Naive thymus-derived CD4-positive, alpha-beta T cell (primary cell): ENCODE measurements around the gene ANAPC2. TPM values are rescaled to one million over a fixed set of nuclear protein-coding genes. Genes with fewer than 3 reads are reported as not detected.

Source experiments
- ATAC-seq: fragments of 150-1000 bp; cut with Tn5 transposase; 2 replicates; pipeline ENCODE4 v1.10.0; 2021; ENCODE audit warnings: mild to moderate bottlenecking, moderate library complexity
- CTCF ChIA-PET: fragments of 350-600 bp; sonication (Branson Sonifier 250); formaldehyde crosslinking; loops from one replicate; lab custom pipeline; 2021; ENCODE audit warnings: antibody characterized with exemption; lab: Charles Lee
- POLR2A ChIA-PET: fragments of 350-600 bp; sonication (Branson Sonifier 250); formaldehyde crosslinking; loops from one replicate; lab custom pipeline; 2021; ENCODE audit warnings: antibody characterized with exemption, inconsistent platforms; lab: Charles Lee
- DNase-seq, 9 donors: peaks; one replicate each; pipeline versions ENCODE4 v3.0.0 to v3.0.0-alpha.2; 2020 to 2022; ENCODE audit warnings: mixed read lengths in 1 of 9
- H3K27ac ChIP-seq: one replicate; pipeline ENCODE4 v1.7.0; 2013; ENCODE audit warnings: mild to moderate bottlenecking, low read depth, low read length, moderate library complexity
- H3K27me3 ChIP-seq, 2 donors: one replicate each; pipeline ENCODE4 v1.7.0; 2013; ENCODE audit warnings: low read length in 2 of 2, mild to moderate bottlenecking in 2 of 2, moderate library complexity in 2 of 2; ENCODE audit not compliant: control insufficient read depth in 2 of 2, insufficient read depth in 2 of 2
- H3K36me3 ChIP-seq, 3 experiments: 1 replicate in 2 of 3; 2 replicates in 1 of 3; pipeline ENCODE4 v1.7.0; 2013; ENCODE audit warnings: low read length in 3 of 3, mild to moderate bottlenecking in 3 of 3, moderate library complexity in 1 of 3; ENCODE audit not compliant: insufficient read depth in 3 of 3, control insufficient read depth in 2 of 3
- H3K4me1 ChIP-seq, 2 donors: one replicate each; pipeline ENCODE4 v1.7.0; 2013; ENCODE audit warnings: low read length in 2 of 2, mild to moderate bottlenecking in 2 of 2, moderate library complexity in 1 of 2; ENCODE audit not compliant: control insufficient read depth in 2 of 2, insufficient read depth in 2 of 2
- H3K4me3 ChIP-seq: 2 replicates; pipeline ENCODE4 v1.7.0; 2013; ENCODE audit warnings: mild to moderate bottlenecking, low read length
- H3K9me3 ChIP-seq, 3 experiments: 1 replicate in 2 of 3; 2 replicates in 1 of 3; pipeline ENCODE4 v1.7.0; 2013; ENCODE audit warnings: low read length in 3 of 3; ENCODE audit not compliant: control insufficient read depth in 2 of 3
- H3K27ac Mint-ChIP-seq, 9 donors: one replicate each; pipeline ENCODE4 v1.8.0; 2020 to 2022; ENCODE audit warnings: mixed read lengths in 9 of 9, mild to moderate bottlenecking in 8 of 9, moderate library complexity in 5 of 9, inconsistent platforms in 2 of 9
- H3K27me3 Mint-ChIP-seq, 5 donors: one replicate each; pipeline ENCODE4 v1.8.0; 2021 to 2022; ENCODE audit warnings: mixed read lengths in 5 of 5, mild to moderate bottlenecking in 1 of 5
- H3K36me3 Mint-ChIP-seq, 5 donors: one replicate each; pipeline ENCODE4 v1.8.0; 2020 to 2022; ENCODE audit warnings: mixed read lengths in 5 of 5, mild to moderate bottlenecking in 3 of 5, inconsistent platforms in 1 of 5
- H3K4me1 Mint-ChIP-seq, 7 donors: one replicate each; pipeline ENCODE4 v1.8.0; 2020 to 2022; ENCODE audit warnings: mixed read lengths in 7 of 7, mild to moderate bottlenecking in 3 of 7, inconsistent platforms in 1 of 7
- H3K4me3 Mint-ChIP-seq, 10 donors: one replicate each; pipeline ENCODE4 v1.8.0; 2020 to 2022; ENCODE audit warnings: mild to moderate bottlenecking in 10 of 10, mixed read lengths in 10 of 10, moderate library complexity in 6 of 10, inconsistent platforms in 2 of 10
- H3K9me3 Mint-ChIP-seq, 11 donors: one replicate each; pipeline ENCODE4 v1.8.0; 2020 to 2022; ENCODE audit warnings: mixed read lengths in 11 of 11, mild to moderate bottlenecking in 4 of 11, inconsistent platforms in 1 of 11, moderate library complexity in 1 of 11
- intact Hi-C, 2 donors: fragments of 100-400 bp; cut with micrococcal nuclease; formaldehyde crosslinking; loops; one replicate each; pipeline ENCODE4 v1.15.1; 2023
- polyA plus RNA-seq, 2 donors: library from polyadenylated mRNA; unstranded; fragments of 300-500 nt; fragmentation: Illumina TruSeq; gene quantifications; one replicate each; pipeline ENCODE4 v1.2.3, GENCODE V29; 2021
- total RNA-seq, 6 experiments: library from RNA in 5 of 6; stranded (reverse) in 5 of 6; gene quantifications; 1 replicate in 5 of 6; 2 replicates in 1 of 6; pipeline ENCODE4 v1.2.3 and lab custom pipeline; 2021 to 2026

ANAPC2 gene
- total and polyA plus RNA-seq, 7 experiments from 2014 or later = 7.4 to 147 (median 131) TPM

DNA sequence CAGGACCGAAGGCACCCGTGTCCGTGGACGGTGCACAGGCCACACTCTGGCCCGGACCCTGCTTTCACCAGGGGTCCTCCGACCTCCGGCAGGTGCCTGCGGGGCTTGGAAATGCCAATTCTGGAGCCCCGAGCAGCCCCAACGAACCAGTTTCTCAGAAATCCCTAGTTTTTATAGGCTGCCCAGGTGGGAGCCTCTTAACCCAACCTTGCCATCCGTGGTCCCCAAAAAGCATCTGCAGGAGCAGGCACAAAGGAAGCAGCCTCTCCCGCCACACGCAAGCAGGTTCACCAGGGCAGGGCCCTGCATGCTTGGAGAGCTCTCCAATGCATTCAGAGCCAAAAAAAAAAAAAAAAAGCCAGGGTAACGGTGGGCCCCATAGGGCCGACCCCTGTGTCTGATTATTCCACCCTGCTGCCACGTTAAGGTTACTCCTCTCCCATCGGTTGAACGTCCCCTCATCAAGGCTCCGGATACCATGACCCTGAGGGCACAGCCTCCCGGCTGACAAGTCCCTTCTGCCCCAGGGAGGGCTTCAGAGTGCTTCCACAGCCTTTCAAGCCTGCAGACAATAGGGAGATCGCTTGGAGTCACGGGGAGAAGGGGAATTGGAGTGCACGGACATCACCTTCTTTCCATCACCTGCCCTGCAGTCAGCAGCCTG lies 13.0 kb upstream of the ANAPC2 start:
- DNase-seq (no peak), ATAC-seq (no peak)
- Histone ChIP-seq H3K4me3 (peak overlapping the region; percentile 75), H3K27me3 (no peaks in the 10 kb centered on the region), H3K4me1 (peaks cover 28% of the 10 kb centered on the region in 2 donors), H3K9me3 (no peaks in the 10 kb centered on the region), H3K27ac (peak overlapping the region; percentile 78), H3K36me3 (peaks cover 0 to 4% (median 0%) of the 10 kb centered on the region in 3 experiments)
- H3K4me1 Mint-ChIP-seq = peaks cover 17 to 42% (median 29%) of the 10 kb centered on the region in 7 donors
- ChIA-PET POLR2A (interaction anchor here (0.6 to 9.0 kb wide), 14 partner anchors 9 to 400 kb away, joined by 3 to 136 read pairs (median 4); partner anchors contain the start of genes ANAPC2, MAN1B1, RABL6 and SSNA1), CTCF (interaction anchor here (1.1 to 1.3 kb wide), 2 partner anchors 21 to 72 kb away, joined by 3 read pairs; partner anchors contain the start of gene RNF208)
- H3K4me3 Mint-ChIP-seq = peak overlapping the region; percentile 77 to 89 (median 84)
- peak overlapping the region; percentile 12 to 91 (median 78) for H3K27ac Mint-ChIP-seq
- no peaks in the 10 kb centered on the region for H3K27me3 Mint-ChIP-seq
- H3K9me3 Mint-ChIP-seq = peaks cover 0 to 3% (median 0%) of the 10 kb centered on the region in 11 donors
- intact Hi-C loops = loop anchor here (2.0 to 10.0 kb wide), 5 partner anchors 51 to 411 kb away; partner anchors contain the start of genes C8G (in 1 of the 2), FBXW5 (in 1 of the 2), MAN1B1 (in 1 of the 2) and PAXX (in 1 of the 2)
- H3K36me3 Mint-ChIP-seq = no peaks in the 10 kb centered on the region

DNA sequence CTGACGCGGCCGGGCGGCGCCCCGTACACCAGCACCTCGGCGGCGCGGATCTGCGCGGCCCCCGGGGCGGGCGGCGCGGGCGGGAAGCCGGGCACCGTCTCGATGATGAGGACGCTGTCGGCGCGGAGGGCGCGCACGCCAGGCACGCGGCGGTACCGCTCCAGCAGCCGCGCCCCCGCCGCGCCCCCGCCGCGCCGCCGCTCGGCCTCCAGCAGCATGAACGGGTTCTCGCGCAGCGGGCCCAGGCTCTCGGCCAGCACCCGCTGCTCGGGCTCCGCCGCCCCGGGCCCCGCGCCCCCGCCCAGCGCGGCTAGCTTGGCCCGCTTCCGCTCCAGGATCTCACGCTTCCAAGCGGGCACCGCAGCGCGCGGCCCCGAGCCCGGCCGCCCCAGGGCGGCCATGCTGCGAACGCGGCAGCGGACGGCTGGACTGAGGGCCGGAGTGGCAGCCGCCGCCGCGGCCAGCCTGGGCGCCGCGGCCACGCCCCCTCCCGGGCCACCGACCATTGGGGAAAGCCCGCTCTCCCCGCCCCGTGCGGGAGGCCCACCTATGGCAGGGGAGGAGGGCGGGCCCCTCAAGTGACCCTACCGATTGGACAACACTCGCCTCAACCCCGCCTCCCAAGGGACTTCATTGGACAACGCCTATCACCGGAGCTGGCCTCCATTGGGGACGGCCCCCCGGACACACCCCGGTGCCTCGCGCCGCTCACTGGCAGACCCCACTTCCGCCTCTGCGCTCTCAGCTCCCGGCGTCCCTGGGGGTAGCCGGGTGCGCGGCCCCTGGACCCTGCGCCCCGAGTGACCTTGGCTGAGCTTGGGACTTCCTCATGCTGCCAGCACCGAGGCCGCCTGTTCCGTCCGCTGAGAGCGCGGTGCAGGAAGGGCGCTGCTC lies 12.2 kb upstream of the ANAPC2 start, which contains the start of gene TPRN:
Gene TPRN (minus strand): TSS at position 431 of the 894 bp plus-strand sequence. CDS start 30 bp downstream, at position 401.
- no peaks in the 10 kb centered on the region for H3K27me3 Mint-ChIP-seq
- CTCF ChIA-PET = interaction anchor here (1.1 to 1.3 kb wide), 2 partner anchors 21 to 71 kb away, joined by 3 read pairs; partner anchors contain the start of gene RNF208
- DNase-seq (peak; percentile 89 to 98 (median 97)), ATAC-seq (peak; percentile 98)
- intact Hi-C loops = loop anchor here (1.0 to 10.0 kb wide), 12 partner anchors 12 to 410 kb away; partner anchors contain the start of genes ANAPC2 (in 2 of the 2), MAN1B1 (in 2 of the 2), SSNA1 (in 2 of the 2) and TUBB4B (in 2 of the 2)
- H3K4me1 Mint-ChIP-seq = peaks cover 16 to 34% (median 23%) of the 10 kb centered on the region in 7 donors
- Histone ChIP-seq H3K4me1 (peaks cover 20 to 23% of the 10 kb centered on the region in 2 donors), H3K4me3 (peak within 1 kb of the TSS; percentile 75), H3K9me3 (no peaks in the 10 kb centered on the region), H3K36me3 (peaks cover 0 to under 1% (median 0%) of the 10 kb centered on the region in 3 experiments), H3K27me3 (no peaks in the 10 kb centered on the region), H3K27ac (peak within 1 kb of the TSS; percentile 78)
- H3K4me3 Mint-ChIP-seq = peak within 1 kb of the TSS; percentile 77 to 89 (median 84)
- no peaks in the 10 kb centered on the region for H3K36me3 Mint-ChIP-seq
- H3K27ac Mint-ChIP-seq = peak within 1 kb of the TSS; percentile 12 to 91 (median 78)
- H3K9me3 Mint-ChIP-seq = peaks cover 0 to 3% (median 0%) of the 10 kb centered on the region in 11 donors
- POLR2A ChIA-PET = interaction anchor here (0.6 to 9.0 kb wide), 13 partner anchors 10 to 399 kb away, joined by 3 to 136 read pairs (median 4); partner anchors contain the start of genes ANAPC2, MAN1B1, RABL6 and SSNA1

DNA sequence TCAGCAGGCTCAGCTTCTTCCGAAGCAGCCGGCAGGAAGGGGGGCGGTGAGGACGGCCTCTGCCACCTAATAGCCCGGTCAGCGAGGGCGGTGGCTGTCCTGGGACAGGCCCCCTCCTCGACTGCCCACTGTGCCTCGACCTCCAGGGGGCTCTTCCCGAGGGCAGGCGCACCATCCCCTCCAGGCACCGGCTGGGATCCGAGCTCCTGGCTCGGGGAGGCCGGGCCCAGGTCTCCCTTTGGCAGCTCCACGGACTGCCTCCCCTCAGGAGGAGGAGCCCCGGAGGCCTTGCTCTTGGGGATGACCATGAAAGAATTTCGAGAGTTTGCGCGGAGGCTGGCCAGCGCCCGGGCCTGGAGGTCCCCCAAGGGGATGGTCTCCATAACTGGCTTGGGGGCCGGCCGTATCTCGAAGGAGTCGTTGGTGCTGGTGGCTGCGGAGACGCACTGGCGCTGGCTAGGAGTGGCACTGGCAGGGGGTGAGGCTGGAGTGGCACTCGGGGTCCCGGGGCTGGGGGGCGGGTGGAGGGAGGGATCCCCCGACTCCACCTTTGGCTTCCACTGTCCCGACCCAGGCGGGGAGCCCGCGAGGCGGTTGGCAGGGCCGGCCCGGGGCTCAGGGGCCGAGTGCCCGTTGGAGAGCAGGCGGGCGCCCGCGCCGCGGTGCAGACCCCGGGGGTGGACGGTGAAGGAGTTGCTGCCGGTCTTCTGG lies 11.2 kb upstream of the ANAPC2 start:
- DNase-seq = no peak
- H3K27ac Mint-ChIP-seq = peak overlapping the region in 1 of 9 donors; percentile 49
- Histone ChIP-seq H3K4me1 (peaks cover 14 to 20% of the 10 kb centered on the region in 2 donors), H3K4me3 (no peak overlapping the region), H3K9me3 (no peaks in the 10 kb centered on the region), H3K27ac (no peak overlapping the region), H3K27me3 (no peaks in the 10 kb centered on the region), H3K36me3 (no peaks in the 10 kb centered on the region)
- ATAC-seq = no peak
- H3K4me1 Mint-ChIP-seq = peaks cover 16 to 31% (median 21%) of the 10 kb centered on the region in 7 donors
- POLR2A ChIA-PET = interaction anchor here (0.8 to 3.4 kb wide), 5 partner anchors 10 to 113 kb away, joined by 3 to 16 read pairs (median 4); partner anchors contain the start of genes CYSRT1, MAN1B1, SSNA1 and TUBB4B
- intact Hi-C loops = loop anchor here (1.0 to 10.0 kb wide), 12 partner anchors 11 to 409 kb away; partner anchors contain the start of genes ANAPC2 (in 2 of the 2), MAN1B1 (in 2 of the 2), SSNA1 (in 2 of the 2) and TUBB4B (in 2 of the 2)
- no peaks in the 10 kb centered on the region for H3K27me3 Mint-ChIP-seq
- H3K9me3 Mint-ChIP-seq = no peaks in the 10 kb centered on the region
- CTCF ChIA-PET = no interaction called here
- peak overlapping the region in 9 of 10 donors; percentile 36 to 82 (median 77) for H3K4me3 Mint-ChIP-seq
- no peaks in the 10 kb centered on the region for H3K36me3 Mint-ChIP-seq

DNA sequence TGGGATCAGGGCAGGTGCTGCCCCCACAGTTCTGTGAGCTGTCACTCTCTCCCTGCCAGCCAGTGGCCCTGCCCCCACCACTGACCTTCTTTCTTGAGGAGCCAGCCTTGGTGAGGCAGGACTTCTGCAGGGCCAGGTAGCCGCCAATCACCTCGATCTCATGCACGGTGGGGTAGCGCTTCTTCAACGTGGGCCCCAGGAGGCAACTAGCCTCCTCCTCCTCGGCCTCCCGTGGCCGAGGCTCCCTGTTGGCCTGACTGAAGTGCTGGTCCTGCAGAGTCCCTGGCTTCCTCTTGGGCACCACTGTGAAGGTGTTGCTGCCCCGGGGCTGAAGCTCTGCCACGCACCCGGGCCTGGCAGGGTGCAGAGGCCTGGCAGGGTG lies 10.5 kb upstream of the ANAPC2 start:
- H3K27ac Mint-ChIP-seq = no peak overlapping the region
- no peak for ATAC-seq
- no peaks in the 10 kb centered on the region for H3K36me3 ChIP-seq
- ChIA-PET CTCF (no interaction called here), POLR2A (interaction anchor here (0.6 to 3.4 kb wide), 6 partner anchors 10 to 375 kb away, joined by 3 to 16 read pairs (median 4); partner anchors contain the start of genes CYSRT1, MAN1B1, SSNA1 and TUBB4B)
- H3K4me1 Mint-ChIP-seq = peaks cover 10 to 24% (median 14%) of the 10 kb centered on the region in 7 donors
- no peaks in the 10 kb centered on the region for H3K27me3 Mint-ChIP-seq
- H3K4me3 ChIP-seq = no peak overlapping the region
- H3K9me3 ChIP-seq = no peaks in the 10 kb centered on the region
- no peaks in the 10 kb centered on the region for H3K9me3 Mint-ChIP-seq
- intact Hi-C loops = no loop called here
- H3K4me3 Mint-ChIP-seq = peak overlapping the region in 3 of 10 donors; percentile 25 to 81 (median 56)
- no peaks in the 10 kb centered on the region for H3K36me3 Mint-ChIP-seq
- no peak for DNase-seq
- H3K27me3 ChIP-seq = no peaks in the 10 kb centered on the region
- H3K4me1 ChIP-seq = peaks cover 7 to 13% of the 10 kb centered on the region in 2 donors
- H3K27ac ChIP-seq = no peak overlapping the region

DNA sequence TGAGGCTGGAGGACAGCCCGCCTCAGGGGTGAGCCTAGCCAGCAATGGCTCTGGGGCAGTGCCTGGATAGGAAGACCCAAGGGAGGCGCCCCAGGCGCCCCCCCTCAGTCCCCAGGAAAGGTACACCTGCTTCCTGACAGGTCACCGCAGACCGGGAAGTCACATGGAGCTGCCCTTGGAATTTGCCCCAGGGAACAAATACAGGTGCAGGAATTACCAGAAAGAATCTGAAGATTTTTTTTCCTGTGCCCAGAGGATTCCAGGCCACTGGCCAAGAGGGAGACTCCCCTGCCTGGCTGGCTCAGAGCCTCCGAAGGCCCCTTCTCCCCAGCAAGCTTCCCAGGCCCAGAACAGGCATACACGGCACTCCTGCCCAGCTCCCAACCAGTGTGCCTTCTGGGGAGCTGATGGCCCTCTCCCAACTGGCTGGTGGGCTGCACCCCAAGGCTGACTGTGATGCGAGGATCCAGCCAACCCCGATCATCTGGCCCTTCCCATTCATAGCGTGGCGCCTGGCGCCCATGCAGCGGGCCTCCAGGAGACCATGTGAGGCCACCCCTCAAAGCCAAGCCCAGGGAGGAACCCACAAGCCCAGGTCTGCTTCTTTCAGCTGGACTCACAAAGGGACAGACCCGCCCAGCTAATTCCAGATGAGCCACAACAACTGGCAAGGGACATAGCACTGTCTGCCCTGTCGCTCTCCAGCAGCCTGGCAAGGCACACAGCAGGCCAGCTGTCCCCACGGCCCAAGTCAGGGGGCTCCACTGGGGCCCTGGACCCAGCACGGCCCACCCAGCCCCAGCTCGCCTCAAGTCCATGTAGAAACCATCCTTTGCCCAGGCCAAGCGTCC lies 9.9 kb upstream of the ANAPC2 start:
- H3K4me3 ChIP-seq = no peak overlapping the region
- ChIA-PET CTCF (no interaction called here), POLR2A (interaction anchor here (0.6 to 3.4 kb wide), 7 partner anchors 9 to 386 kb away, joined by 3 to 16 read pairs (median 4); partner anchors contain the start of genes CYSRT1, MAN1B1 and SSNA1)
- intact Hi-C loops = no loop called here
- H3K36me3 Mint-ChIP-seq = no peaks in the 10 kb centered on the region
- H3K9me3 ChIP-seq = no peaks in the 10 kb centered on the region
- no peaks in the 10 kb centered on the region for H3K27me3 Mint-ChIP-seq
- H3K4me1 Mint-ChIP-seq = peaks cover 9 to 21% (median 11%) of the 10 kb centered on the region in 7 donors
- no peak overlapping the region for H3K27ac Mint-ChIP-seq
- ATAC-seq (no peak), DNase-seq (no peak)
- H3K4me1 ChIP-seq = peaks cover 6 to 8% of the 10 kb centered on the region in 2 donors
- H3K36me3 ChIP-seq = no peaks in the 10 kb centered on the region
- H3K9me3 Mint-ChIP-seq = no peaks in the 10 kb centered on the region
- no peak overlapping the region for H3K27ac ChIP-seq
- no peaks in the 10 kb centered on the region for H3K27me3 ChIP-seq
- H3K4me3 Mint-ChIP-seq = peak overlapping the region in 5 of 10 donors; percentile 12 to 81 (median 42)
